Mammary epithelial cell (primary cell): ENCODE results near the gene DMXL2.

Experiments used
- CTCF ChIP-seq, 2 donors: IDR thresholded peaks in 1 of 2; conservative IDR thresholded peaks in 1 of 2; 2 replicates each; pipeline ENCODE4 v1.5.1; 2011 to 2012; ENCODE audit warnings: inconsistent platforms in 2 of 2, low read length in 2 of 2, mild to moderate bottlenecking in 2 of 2, control low read depth in 1 of 2, low read depth in 1 of 2; ENCODE audit not compliant: insufficient read depth in 1 of 2; ENCODE audit errors: extremely low read depth in 1 of 2
- EZH2 ChIP-seq: IDR thresholded peaks from 2 replicates; pipeline ENCODE4 v1.6.1; 2012; ENCODE audit warnings: low read length, inconsistent platforms, borderline replicate concordance

- TF ChIP-seq CTCF (conservative IDR thresholded peaks at IDR 0.05 in 1 of 2, IDR thresholded peaks at IDR 0.05 in 1 of 2; ENCODE audit: extremely low read depth in 1 of 2, insufficient read depth in 1 of 2, low read depth in 1 of 2, low read length in 2 of 2) (no peak), EZH2 (no peak)
These were observed 146.8 kb downstream of the DMXL2 start for GRCh38 chr15:51475736-51476135.
